Thoracic aorta (tissue), 2 donors: ENCODE data around the gene SAXO2. TPM values are rescaled to one million over a fixed set of nuclear protein-coding genes. Genes with fewer than 3 reads are reported as not detected.
A peak's percentile ranks its signal among the peaks of the same experiment; 100 is the strongest.
"Not testable (repeated sequence)": the region's sequence is repeated elsewhere in the genome, so short reads cannot be mapped to it uniquely, and the experiment has no call there.

ENCODE experiments used
- ATAC-seq: fragments of 150-250 bp; one replicate; pipeline ENCODE4 v1.8.0; 2017; ENCODE audit warnings: low read depth; ENCODE audit not compliant: insufficient number of reproducible peaks, low FRiP score
- DNase-seq: peaks from one replicate; pipeline ENCODE4 v3.0.0-alpha.2; 2020; ENCODE audit warnings: low spot score
- H3K27ac ChIP-seq, 2 donors: fragments of 200-600 bp; sonication (generic); 1 replicate in 1 of 2; 2 replicates in 1 of 2; pipeline ENCODE4 v1.5.1; 2016; ENCODE audit warnings: mild to moderate bottlenecking in 2 of 2, moderate library complexity in 2 of 2
- H3K27me3 ChIP-seq: fragments of 200-600 bp; sonication (generic); replicated peaks from 2 replicates; pipeline ENCODE4 v1.6.0; 2016; ENCODE audit warnings: mild to moderate bottlenecking; ENCODE audit not compliant: insufficient read depth
- H3K36me3 ChIP-seq: fragments of 200-600 bp; sonication (generic); one replicate; pipeline ENCODE4 v1.5.1; 2016
- H3K4me1 ChIP-seq, 2 donors: fragments of 200-600 bp; sonication (generic); 1 replicate in 1 of 2; 2 replicates in 1 of 2; pipeline versions ENCODE4 v1.5.1 to v1.6.0; 2016; ENCODE audit warnings: low read depth in 2 of 2, mild to moderate bottlenecking in 1 of 2; ENCODE audit not compliant: control insufficient read depth in 1 of 2
- H3K4me3 ChIP-seq: fragments of 200-600 bp; sonication (generic); 2 replicates; pipeline ENCODE4 v1.5.1; 2016; ENCODE audit warnings: mild to moderate bottlenecking
- H3K9me3 ChIP-seq: fragments of 200-600 bp; sonication (generic); 2 replicates; pipeline ENCODE4 v1.5.1; 2016
- total RNA-seq, 2 donors: library from RNA; depleted of rRNA; stranded (reverse); fragments of >200 nt; gene quantifications; one replicate each; pipeline versions ENCODE4 v1.1.0 to v1.2.3, GENCODE V29; 2016
- TF ChIP-seq, protein P1 (sequence below): fragments of 200-600 bp; sonication (generic); IDR thresholded peaks from one replicate; pipeline ENCODE4 v1.5.1; 2019; ENCODE audit warnings: antibody characterized with exemption

The SAXO2 gene, protein sequence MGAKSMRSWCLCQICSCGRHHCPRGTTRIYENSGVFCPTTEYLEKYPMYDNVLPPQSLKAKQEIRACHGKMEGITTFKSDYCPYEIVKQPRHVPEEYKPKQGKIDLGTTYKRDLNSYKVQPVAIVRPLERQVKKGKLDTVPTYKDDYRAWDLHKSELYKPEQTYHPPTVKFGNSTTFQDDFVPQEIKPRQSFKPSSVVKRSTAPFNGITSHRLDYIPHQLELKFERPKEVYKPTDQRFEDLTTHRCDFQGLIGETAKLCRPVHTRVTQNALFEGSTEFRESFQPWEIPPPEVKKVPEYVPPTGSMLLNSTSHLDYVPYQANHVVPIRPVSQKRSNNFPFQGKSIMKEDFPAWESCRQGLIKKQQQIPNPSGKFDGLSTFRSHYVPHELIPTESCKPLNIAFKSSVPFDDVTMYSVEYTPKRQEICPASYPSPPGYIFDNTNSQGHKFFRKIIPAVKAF
- total RNA-seq, result not detected

DNA sequence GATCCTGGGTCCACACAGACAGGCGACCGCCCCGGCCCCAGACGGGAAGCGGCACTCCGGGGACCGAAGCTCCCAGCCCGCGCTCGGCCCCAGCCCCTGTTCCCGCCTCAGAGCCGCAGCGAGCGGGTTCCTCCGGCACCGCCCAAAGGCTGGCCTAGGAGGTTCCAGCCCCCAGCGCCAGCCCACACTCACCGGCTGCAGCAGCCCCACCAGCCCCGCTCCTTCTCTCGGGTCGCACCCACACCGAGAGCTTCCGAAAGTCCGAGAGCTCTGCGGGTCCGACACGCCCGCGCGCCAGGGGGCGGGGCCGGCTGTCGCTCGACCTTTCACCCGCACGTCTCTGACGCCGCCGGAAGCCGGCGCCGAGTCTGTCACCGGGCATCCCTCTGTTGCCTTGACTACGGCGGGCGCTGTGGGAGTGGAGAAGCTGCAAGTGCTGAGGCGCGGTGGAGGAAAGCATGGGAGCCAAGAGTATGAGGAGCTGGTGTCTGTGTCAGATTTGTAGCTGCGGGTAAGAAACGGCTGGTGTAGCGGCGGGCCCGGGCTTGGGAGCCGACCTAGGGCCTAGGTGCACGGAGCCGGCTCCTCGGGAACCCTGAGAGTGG is at the start of gene SAXO2, which contains the start of gene EFL1:
Gene SAXO2, plus strand, starts transcription at position 397 of the 605 bp plus-strand sequence. Its CDS starts 62 bp downstream, at position 459.
Gene EFL1, minus strand, starts transcription at position 313 of the 605 bp plus-strand sequence. CDS start 956 bp downstream, outside the sequence.
- peak; percentile 89 for DNase-seq
- Histone ChIP-seq H3K9me3 (no peaks in the 10 kb centered on the region), H3K27me3 (no peaks in the 10 kb centered on the region), H3K36me3 (peaks cover 2% of the 10 kb centered on the region), H3K4me1 (peaks cover 8 to 21% of the 10 kb centered on the region in 2 donors), H3K27ac (peak within 1 kb of the TSS in 1 of 2 donors; percentile 59), H3K4me3 (peak within 1 kb of the TSS; percentile 94)
- TF ChIP-seq, protein P1, sequence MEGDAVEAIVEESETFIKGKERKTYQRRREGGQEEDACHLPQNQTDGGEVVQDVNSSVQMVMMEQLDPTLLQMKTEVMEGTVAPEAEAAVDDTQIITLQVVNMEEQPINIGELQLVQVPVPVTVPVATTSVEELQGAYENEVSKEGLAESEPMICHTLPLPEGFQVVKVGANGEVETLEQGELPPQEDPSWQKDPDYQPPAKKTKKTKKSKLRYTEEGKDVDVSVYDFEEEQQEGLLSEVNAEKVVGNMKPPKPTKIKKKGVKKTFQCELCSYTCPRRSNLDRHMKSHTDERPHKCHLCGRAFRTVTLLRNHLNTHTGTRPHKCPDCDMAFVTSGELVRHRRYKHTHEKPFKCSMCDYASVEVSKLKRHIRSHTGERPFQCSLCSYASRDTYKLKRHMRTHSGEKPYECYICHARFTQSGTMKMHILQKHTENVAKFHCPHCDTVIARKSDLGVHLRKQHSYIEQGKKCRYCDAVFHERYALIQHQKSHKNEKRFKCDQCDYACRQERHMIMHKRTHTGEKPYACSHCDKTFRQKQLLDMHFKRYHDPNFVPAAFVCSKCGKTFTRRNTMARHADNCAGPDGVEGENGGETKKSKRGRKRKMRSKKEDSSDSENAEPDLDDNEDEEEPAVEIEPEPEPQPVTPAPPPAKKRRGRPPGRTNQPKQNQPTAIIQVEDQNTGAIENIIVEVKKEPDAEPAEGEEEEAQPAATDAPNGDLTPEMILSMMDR, result no peak
- peak; percentile 84 for ATAC-seq

DNA sequence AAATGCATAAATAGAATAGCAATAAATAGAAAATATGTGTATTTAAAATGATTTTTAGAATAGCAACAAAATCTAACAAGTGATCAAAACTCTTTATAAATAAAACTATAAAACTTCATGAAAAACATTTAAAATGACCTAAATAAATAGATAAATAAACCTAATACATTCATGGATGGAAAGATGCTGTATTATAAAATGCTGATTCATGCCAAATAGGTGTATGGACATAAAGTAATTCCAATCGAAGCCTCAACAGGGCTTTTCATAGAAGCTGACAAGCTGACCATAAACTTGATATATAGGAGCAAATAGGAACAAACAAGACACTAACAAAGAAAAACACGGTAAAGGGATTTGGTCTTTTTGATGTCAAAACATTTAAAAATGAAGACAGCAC is 46.5 kb upstream of the SAXO2 start:
- not testable (repeated sequence) for ATAC-seq, H3K9me3 ChIP-seq, H3K4me3 ChIP-seq, H3K36me3 ChIP-seq, DNase-seq, H3K4me1 ChIP-seq, H3K27me3 ChIP-seq, H3K27ac ChIP-seq

GRCh38 chr15:82221535-82221934 is 41.1 kb upstream of the SAXO2 start:
- not testable (repeated sequence) for DNase-seq, ATAC-seq, H3K4me1 ChIP-seq, H3K27ac ChIP-seq, H3K27me3 ChIP-seq, H3K9me3 ChIP-seq, H3K4me3 ChIP-seq, H3K36me3 ChIP-seq

DNA sequence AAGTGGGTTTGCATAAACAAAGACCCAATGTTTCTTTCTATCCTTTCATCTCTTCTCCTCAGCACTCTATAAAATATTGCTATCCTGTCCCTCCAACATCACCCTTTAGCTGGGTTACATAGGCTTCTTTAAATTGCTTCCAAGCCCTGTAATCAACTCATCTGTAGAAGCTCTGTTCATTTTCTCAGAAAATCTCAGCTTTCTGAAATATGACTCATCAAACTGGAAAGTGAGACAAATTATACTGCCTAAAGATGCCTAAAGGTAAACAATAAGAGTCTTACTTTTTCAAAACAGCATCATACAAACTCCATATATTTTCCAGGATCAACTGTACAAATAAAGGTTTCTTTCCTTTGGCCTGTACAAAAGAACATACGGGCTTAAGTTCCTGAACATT is 33.9 kb upstream of the SAXO2 start:
- Histone ChIP-seq H3K36me3 (peaks cover 12% of the 10 kb centered on the region), H3K4me1 (no peaks in the 10 kb centered on the region)
- ATAC-seq, result no peak

DNA sequence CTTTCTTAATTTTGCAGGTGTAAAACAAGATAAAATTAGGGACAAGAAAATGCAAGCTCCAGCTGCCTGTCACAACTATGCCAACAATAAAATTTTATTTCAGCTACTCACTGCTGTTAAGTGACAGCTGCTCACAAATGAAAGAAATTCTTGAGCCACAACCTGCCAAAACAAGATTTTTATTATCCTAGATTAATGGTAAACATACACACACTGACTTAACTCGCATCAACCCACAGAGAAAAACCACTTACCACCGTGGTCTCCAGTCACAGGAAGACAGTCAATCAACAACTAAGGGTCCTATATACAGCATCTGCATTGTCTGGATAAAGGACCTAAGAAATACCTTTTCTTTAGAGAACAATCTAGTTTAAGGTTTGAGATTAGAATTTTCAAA is 31.4 kb upstream of the SAXO2 start:
- H3K9me3 ChIP-seq, result no peaks in the 10 kb centered on the region
- no peaks in the 10 kb centered on the region for H3K4me1 ChIP-seq
- DNase-seq (no peak), ATAC-seq (no peak)
- H3K4me3 ChIP-seq, result no peak overlapping the region
- peaks cover 12% of the 10 kb centered on the region for H3K36me3 ChIP-seq
- TF ChIP-seq, protein P1, result no peak
- no peaks in the 10 kb centered on the region for H3K27me3 ChIP-seq
- H3K27ac ChIP-seq, result no peak overlapping the region

More for the DNA sequence above, 33.9 kb upstream of the SAXO2 start:
- H3K4me3 ChIP-seq, result no peak overlapping the region
- DNase-seq, result no peak
- no peaks in the 10 kb centered on the region for H3K9me3 ChIP-seq
- no peaks in the 10 kb centered on the region for H3K27me3 ChIP-seq
- H3K27ac ChIP-seq, result no peak overlapping the region
- TF ChIP-seq, protein P1, result no peak

DNA sequence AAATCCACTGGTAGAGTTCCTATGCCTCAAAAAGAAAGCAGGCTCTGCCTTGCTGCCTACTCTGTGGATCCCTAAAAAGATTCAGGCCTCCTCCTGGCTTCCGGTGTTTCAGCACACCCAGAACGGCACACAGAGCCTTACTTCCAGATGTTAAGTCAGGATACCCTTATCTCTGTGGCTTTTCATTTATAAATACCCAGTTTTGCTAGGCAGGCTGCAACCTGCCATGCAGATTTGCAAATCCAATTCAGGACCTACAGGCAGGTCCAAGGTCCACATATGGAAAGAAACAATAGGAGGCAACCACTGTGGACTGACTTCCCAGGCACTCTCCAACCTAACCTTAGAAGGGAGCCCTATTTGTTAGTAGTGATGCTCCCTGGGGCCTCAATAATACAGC is 30.8 kb upstream of the SAXO2 start:
- H3K4me1 ChIP-seq, result no peaks in the 10 kb centered on the region
- H3K27me3 ChIP-seq, result no peaks in the 10 kb centered on the region
- TF ChIP-seq, protein P1, result no peak
- no peaks in the 10 kb centered on the region for H3K9me3 ChIP-seq
- H3K36me3 ChIP-seq, result peaks cover 8% of the 10 kb centered on the region
- H3K4me3 ChIP-seq, result no peak overlapping the region
- no peak for DNase-seq
- H3K27ac ChIP-seq, result no peak overlapping the region
- no peak for ATAC-seq

DNA sequence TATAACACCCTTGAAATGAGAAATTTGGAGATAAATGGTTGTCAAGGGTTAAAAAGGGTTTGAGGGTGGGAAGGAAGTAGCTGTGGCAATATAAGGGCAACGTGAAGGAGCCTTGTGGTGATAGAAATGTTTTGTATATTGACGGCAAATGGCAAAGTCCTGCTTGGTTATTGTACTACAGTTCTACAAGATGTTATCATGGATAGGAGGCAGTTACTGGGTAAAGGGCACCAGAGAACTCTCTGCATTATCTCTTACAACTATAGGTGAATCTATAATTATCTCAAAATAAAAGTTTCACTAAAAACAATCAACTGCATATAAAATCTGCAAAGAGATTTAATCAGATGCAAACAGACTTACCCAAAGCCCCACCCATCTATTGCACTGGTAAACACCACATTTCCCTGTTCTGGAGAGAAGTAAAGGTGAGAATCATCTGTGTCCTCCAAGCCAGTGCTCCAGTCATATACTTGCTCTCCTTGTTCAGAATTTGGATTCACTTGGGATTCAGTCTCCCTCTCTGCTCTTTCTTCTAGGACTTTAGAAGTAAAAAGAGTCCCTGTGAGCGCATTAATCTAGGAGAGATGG is 24.6 kb upstream of the SAXO2 start:
- not testable (repeated sequence) for H3K27me3 ChIP-seq, H3K4me1 ChIP-seq, H3K27ac ChIP-seq, H3K36me3 ChIP-seq, H3K9me3 ChIP-seq, ATAC-seq, DNase-seq, H3K4me3 ChIP-seq
